ENCODE measurements around the gene HOOK1.
A peak's percentile ranks its signal among the peaks of the same experiment; 100 is the strongest.

HOOK1 gene

DNA sequence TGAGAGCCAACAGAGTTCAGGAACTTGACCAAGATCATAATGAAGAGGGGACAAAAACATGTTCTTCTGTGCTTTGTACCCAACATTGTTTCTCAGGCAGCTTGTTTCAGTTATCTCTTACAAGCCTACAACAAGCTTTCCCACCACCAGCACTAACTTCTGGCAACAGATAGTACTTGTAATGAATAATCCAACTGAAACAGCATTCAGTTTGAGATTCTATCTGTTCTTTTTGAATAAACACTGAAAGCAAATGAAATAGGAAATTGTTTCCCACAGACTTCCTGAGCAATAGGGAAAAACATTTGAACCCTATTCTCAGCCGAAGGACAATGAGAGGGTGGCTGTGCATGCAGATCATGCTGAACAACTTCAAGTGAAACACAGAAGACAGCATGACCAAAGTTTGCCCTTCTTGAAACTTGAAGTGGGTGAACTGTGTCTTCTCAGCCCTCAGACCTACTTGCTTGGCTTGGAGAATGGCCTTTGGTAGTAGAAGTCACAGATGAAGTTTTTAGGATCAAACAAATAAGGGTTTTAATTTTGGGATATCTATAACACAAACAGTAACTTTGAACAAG lies 11.2 kb upstream of the HOOK1 start:
- Histone ChIP-seq H3K4me3 (ENCODE audit: low read depth, low read length) (no peak overlapping the region), H3K9me3 (ENCODE audit: control insufficient read depth, low read length) (no peaks in the 10 kb centered on the region), H2AFZ (no peak overlapping the region), H3K9ac (no peak overlapping the region), H3K27ac (no peak overlapping the region), H3K4me1 (no peaks in the 10 kb centered on the region), H3K4me2 (ENCODE audit: low read length) (no peak overlapping the region), H3K27me3 (ENCODE audit: control insufficient read depth, insufficient read depth, low read length) (no peaks in the 10 kb centered on the region), H3K79me2 (no peaks in the 10 kb centered on the region), H3K36me3 (ENCODE audit: control insufficient read depth, insufficient read depth, low read length) (no peaks in the 10 kb centered on the region)
- TF ChIP-seq, protein P1, sequence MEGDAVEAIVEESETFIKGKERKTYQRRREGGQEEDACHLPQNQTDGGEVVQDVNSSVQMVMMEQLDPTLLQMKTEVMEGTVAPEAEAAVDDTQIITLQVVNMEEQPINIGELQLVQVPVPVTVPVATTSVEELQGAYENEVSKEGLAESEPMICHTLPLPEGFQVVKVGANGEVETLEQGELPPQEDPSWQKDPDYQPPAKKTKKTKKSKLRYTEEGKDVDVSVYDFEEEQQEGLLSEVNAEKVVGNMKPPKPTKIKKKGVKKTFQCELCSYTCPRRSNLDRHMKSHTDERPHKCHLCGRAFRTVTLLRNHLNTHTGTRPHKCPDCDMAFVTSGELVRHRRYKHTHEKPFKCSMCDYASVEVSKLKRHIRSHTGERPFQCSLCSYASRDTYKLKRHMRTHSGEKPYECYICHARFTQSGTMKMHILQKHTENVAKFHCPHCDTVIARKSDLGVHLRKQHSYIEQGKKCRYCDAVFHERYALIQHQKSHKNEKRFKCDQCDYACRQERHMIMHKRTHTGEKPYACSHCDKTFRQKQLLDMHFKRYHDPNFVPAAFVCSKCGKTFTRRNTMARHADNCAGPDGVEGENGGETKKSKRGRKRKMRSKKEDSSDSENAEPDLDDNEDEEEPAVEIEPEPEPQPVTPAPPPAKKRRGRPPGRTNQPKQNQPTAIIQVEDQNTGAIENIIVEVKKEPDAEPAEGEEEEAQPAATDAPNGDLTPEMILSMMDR (IDR thresholded peaks at IDR 0.05) = no peak

DNA sequence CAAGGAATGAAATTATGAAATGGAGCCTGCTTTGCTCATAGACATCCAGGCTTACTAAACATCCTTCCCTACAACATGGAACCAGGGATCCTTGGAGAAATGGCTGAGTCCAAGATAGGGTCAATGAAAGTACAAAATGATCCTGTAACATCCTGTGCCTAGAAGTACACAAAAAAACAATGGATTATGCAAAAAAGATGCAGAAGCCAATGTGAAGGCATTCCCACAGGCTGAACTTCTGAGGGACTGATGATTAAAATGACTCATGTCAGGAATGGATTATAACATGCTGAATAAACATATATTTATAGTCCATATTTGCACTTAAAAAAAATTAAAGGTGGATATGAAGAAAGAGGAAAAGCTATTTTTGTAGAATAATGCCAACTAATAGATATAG lies 10.4 kb upstream of the HOOK1 start:
- Histone ChIP-seq H3K27ac (no peak overlapping the region), H2AFZ (no peak overlapping the region), H3K4me2 (ENCODE audit: low read length) (no peak overlapping the region), H3K79me2 (no peaks in the 10 kb centered on the region), H3K9ac (no peak overlapping the region), H3K9me3 (ENCODE audit: control insufficient read depth, low read length) (no peaks in the 10 kb centered on the region), H3K36me3 (ENCODE audit: control insufficient read depth, insufficient read depth, low read length) (no peaks in the 10 kb centered on the region), H3K4me1 (no peaks in the 10 kb centered on the region), H3K27me3 (ENCODE audit: control insufficient read depth, insufficient read depth, low read length) (no peaks in the 10 kb centered on the region), H3K4me3 (ENCODE audit: low read depth, low read length) (no peak overlapping the region)
- TF ChIP-seq, protein P1 (IDR thresholded peaks at IDR 0.05) = no peak

DNA sequence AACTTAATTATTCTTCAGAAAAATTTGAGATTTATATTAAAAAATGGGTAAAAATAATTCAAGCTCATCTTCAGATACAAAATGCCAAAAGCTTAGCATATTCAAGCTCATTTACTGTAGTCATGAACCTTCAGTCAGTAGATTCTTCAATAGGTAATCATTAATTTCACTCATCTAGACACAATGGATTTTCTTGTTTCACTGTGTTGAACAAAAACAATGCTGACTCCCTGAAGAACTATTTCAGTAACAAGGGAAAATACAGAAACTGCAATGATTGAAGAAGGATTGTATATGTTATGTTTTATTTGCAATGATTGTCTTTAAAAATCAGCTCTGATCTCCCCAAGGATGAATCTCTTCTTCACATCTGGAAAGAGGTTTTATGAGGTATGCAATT lies 9.2 kb upstream of the HOOK1 start:
- H3K79me2 ChIP-seq = no peaks in the 10 kb centered on the region
- no peak overlapping the region for H2AFZ ChIP-seq
- no peak overlapping the region for H3K9ac ChIP-seq
- H3K4me2 ChIP-seq (ENCODE audit: low read length) = no peak overlapping the region
- no peak overlapping the region for H3K27ac ChIP-seq
- no peaks in the 10 kb centered on the region for H3K4me1 ChIP-seq
- H3K27me3 ChIP-seq (ENCODE audit: control insufficient read depth, insufficient read depth, low read length) = no peaks in the 10 kb centered on the region
- no peaks in the 10 kb centered on the region for H3K9me3 ChIP-seq (ENCODE audit: control insufficient read depth, low read length)
- no peak overlapping the region for H3K4me3 ChIP-seq (ENCODE audit: low read depth, low read length)
- TF ChIP-seq, protein P1 (IDR thresholded peaks at IDR 0.05) = no peak
- no peaks in the 10 kb centered on the region for H3K36me3 ChIP-seq (ENCODE audit: control insufficient read depth, insufficient read depth, low read length)

DNA sequence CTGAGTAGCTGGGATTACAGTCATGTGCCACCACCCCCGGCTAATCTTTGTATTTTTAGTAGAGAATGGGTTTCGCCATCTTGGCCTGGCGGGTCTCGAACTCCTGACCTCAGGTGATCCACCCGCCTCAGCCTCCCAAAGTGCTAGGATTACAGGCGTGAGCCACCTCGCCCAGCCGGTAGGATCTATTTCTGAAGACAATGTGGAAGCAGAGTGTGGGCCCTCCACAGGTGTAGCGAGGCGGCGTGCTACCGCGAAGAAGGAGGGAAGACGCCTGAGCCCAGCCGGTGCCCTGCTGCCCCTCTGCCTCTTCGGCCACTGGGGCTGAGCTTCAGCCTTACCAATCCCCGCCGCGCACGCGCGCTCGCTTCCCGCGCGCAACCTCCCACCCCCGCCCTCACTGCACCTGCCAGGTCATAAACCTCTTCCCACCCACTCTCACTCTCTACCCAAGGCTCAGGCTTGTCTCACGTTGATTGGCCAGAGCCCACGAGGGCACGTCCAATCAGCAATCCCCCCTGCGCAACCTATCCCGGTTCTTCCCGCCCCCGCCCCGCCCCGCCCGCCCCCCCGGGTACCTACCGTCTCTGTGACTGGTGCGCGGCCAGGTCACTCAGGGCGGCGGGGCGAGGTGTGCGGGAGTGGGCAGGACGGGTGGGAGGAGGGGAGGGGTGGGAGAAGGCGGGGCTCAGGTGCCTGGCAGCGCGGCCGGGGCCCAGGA lies 409 bp upstream of the HOOK1 start:
- H3K4me3 ChIP-seq (ENCODE audit: low read depth, low read length) = peak overlapping the region; percentile 78
- H2AFZ ChIP-seq = peak overlapping the region; percentile 81
- no peaks in the 10 kb centered on the region for H3K27me3 ChIP-seq (ENCODE audit: control insufficient read depth, insufficient read depth, low read length)
- peak overlapping the region; percentile 50 for H3K4me2 ChIP-seq (ENCODE audit: low read length)
- peak overlapping the region; percentile 54 for H3K27ac ChIP-seq
- no peaks in the 10 kb centered on the region for H3K4me1 ChIP-seq
- H3K79me2 ChIP-seq = peaks cover 5% of the 10 kb centered on the region
- no peaks in the 10 kb centered on the region for H3K9me3 ChIP-seq (ENCODE audit: control insufficient read depth, low read length)
- no peak overlapping the region for H3K9ac ChIP-seq
- TF ChIP-seq, protein P1 (IDR thresholded peaks at IDR 0.05) = no peak
- H3K36me3 ChIP-seq (ENCODE audit: control insufficient read depth, insufficient read depth, low read length) = no peaks in the 10 kb centered on the region

DNA sequence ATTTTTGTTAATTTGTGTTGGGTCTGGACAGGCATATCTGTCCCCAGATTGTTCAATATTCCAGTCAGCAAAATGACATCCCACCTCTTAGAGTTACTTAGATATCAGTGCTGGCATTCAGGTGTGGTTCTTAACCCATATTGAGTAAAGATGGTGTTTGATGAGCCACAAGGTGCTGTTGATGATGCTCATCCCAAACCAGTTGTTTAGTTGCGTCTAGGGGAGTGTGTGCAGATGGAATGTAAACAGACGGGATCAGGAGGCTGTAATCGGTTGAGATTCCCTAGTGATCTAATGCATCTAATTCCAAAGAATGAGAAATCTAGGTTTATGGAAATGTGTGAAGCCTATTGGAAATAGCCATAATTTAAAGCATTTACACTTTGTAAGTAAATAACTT lies 1.1 kb downstream of the HOOK1 start:
- Histone ChIP-seq H3K4me3 (ENCODE audit: low read depth, low read length) (peak overlapping the region; percentile 78), H2AFZ (no peak overlapping the region), H3K4me2 (ENCODE audit: low read length) (peak overlapping the region; percentile 82), H3K79me2 (peaks cover 5% of the 10 kb centered on the region), H3K27me3 (ENCODE audit: control insufficient read depth, insufficient read depth, low read length) (no peaks in the 10 kb centered on the region), H3K36me3 (ENCODE audit: control insufficient read depth, insufficient read depth, low read length) (no peaks in the 10 kb centered on the region), H3K9ac (no peak overlapping the region), H3K4me1 (no peaks in the 10 kb centered on the region), H3K27ac (no peak overlapping the region), H3K9me3 (ENCODE audit: control insufficient read depth, low read length) (no peaks in the 10 kb centered on the region)
- TF ChIP-seq, protein P1 (IDR thresholded peaks at IDR 0.05) = no peak

All from parathyroid adenoma (tissue), 2 donors.